ENCODE measurements around the gene GPR142.

GRCh38 chr17:74379495-74380085 lies 12.3 kb downstream of the GPR142 start:
- TF ChIP-seq NRF1 (IDR thresholded peaks at IDR 0.05; ENCODE audit: low read depth, low read length) (0 out of 2 replicates have a peak, but pooled peaks have one; percentile 4), SIN3A (conservative IDR thresholded peaks at IDR 0.05 in 1 of 2, IDR thresholded peaks at IDR 0.05 in 1 of 2; ENCODE audit: low read depth in 1 of 2, low read length in 2 of 2) (peak in 1 of 2 experiments; percentile 47; a peak in 1 of 4 replicates), CTCF (IDR thresholded peaks at IDR 0.05; ENCODE audit: control extremely low read depth in 1 of 3, insufficient read depth in 1 of 3, low read depth in 1 of 3, low read length in 3 of 3) (peak; percentile 86 to 96 (median 93)), POLR2AphosphoS5 (IDR thresholded peaks at IDR 0.05; ENCODE audit: low read depth, low read length) (no peak), TAF1 (IDR thresholded peaks at IDR 0.05; ENCODE audit: low read depth, low read length) (no peak), BCL11A (IDR thresholded peaks at IDR 0.05; ENCODE audit: low read depth in 2 of 2, low read length in 2 of 2) (no peak), RAD21 (IDR thresholded peaks at IDR 0.05 in 1 of 2, conservative IDR thresholded peaks at IDR 0.05 in 1 of 2; ENCODE audit: low read depth in 2 of 2, low read length in 2 of 2) (peak; percentile 98 to 99)

All from H1 (cell line).